WERI-Rb-1 (cell line): ENCODE data around the gene PRPF8.

ENCODE experiments used
- DNase-seq: peaks from one replicate; pipeline ENCODE4 v3.0.0-alpha.2; 2020
- H3K27ac ChIP-seq: fragments of 250-450 bp; sonication (Bioruptor Pico); 2 replicates; pipeline ENCODE4 v1.5.1; 2020; ENCODE audit warnings: mild to moderate bottlenecking, moderate library complexity
- H3K27me3 ChIP-seq: fragments of 250-450 bp; sonication (Bioruptor Pico); 2 replicates; pipeline ENCODE4 v1.5.1; 2021; ENCODE audit warnings: mild to moderate bottlenecking, low read depth, moderate library complexity; ENCODE audit not compliant: insufficient read depth, severe bottlenecking
- H3K36me3 ChIP-seq: fragments of 250-450 bp; sonication (Bioruptor Pico); 2 replicates; pipeline ENCODE4 v1.5.1; 2020; ENCODE audit warnings: mild to moderate bottlenecking, moderate library complexity
- H3K4me3 ChIP-seq: 2 replicates; pipeline ENCODE4 v1.5.1; 2011; ENCODE audit warnings: low read depth, mild to moderate bottlenecking, control low read depth, low read length
- H3K9me3 ChIP-seq: fragments of 250-450 bp; sonication (Bioruptor Pico); 2 replicates; pipeline ENCODE4 v1.5.1; 2021; ENCODE audit warnings: mild to moderate bottlenecking, moderate library complexity; ENCODE audit not compliant: severe bottlenecking
- TF ChIP-seq, protein P1 (sequence below): IDR thresholded peaks from 2 replicates; pipeline ENCODE4 v1.5.1; 2011; ENCODE audit warnings: low read depth, mild to moderate bottlenecking, control low read depth, inconsistent platforms, low read length

The PRPF8 gene

DNA sequence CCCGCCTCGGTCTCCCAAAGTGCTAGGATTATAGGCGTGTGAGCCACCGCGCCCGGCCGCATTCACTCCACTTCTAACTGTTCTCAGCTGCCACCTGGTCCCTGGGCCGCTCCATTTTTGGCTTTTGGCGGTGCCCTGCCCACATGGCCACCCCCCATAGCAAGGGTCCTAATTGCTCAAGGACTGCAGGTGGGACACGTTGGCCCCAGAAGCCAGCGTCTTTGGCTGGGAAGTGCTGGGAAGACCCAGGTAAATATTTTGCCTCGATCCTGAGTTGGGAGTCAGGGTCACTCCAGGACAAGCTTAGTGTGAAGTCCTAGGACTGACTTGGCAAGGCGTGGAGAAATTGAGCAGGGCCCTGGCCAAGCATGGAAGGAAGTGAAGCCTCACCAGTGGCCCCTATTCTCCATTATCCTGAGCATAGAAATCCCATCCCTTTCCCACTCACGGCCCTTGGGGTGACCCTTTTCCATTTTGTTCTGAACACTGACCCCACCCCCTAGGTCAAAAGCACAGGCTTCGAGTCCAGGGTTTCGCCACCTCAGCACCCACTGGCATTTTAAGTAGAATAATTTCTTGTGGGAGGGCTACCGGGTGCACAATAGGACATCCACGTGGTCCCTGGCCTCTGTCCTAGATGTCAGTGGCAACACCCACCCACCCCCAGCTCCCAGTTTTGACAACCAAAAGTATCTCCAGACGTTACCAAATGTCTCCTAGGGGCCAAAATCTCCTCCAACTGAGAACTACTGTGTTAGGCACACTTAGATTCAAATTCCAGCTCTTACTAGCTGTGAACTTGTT is 33.9 kb upstream of the PRPF8 start:
- no peak overlapping the region for H3K27ac ChIP-seq
- TF ChIP-seq, protein P1, sequence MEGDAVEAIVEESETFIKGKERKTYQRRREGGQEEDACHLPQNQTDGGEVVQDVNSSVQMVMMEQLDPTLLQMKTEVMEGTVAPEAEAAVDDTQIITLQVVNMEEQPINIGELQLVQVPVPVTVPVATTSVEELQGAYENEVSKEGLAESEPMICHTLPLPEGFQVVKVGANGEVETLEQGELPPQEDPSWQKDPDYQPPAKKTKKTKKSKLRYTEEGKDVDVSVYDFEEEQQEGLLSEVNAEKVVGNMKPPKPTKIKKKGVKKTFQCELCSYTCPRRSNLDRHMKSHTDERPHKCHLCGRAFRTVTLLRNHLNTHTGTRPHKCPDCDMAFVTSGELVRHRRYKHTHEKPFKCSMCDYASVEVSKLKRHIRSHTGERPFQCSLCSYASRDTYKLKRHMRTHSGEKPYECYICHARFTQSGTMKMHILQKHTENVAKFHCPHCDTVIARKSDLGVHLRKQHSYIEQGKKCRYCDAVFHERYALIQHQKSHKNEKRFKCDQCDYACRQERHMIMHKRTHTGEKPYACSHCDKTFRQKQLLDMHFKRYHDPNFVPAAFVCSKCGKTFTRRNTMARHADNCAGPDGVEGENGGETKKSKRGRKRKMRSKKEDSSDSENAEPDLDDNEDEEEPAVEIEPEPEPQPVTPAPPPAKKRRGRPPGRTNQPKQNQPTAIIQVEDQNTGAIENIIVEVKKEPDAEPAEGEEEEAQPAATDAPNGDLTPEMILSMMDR: no peak
- no peaks in the 10 kb centered on the region for H3K9me3 ChIP-seq
- no peak for DNase-seq
- H3K27me3 ChIP-seq: no peaks in the 10 kb centered on the region
- no peak overlapping the region for H3K4me3 ChIP-seq
- H3K36me3 ChIP-seq: no peaks in the 10 kb centered on the region

DNA sequence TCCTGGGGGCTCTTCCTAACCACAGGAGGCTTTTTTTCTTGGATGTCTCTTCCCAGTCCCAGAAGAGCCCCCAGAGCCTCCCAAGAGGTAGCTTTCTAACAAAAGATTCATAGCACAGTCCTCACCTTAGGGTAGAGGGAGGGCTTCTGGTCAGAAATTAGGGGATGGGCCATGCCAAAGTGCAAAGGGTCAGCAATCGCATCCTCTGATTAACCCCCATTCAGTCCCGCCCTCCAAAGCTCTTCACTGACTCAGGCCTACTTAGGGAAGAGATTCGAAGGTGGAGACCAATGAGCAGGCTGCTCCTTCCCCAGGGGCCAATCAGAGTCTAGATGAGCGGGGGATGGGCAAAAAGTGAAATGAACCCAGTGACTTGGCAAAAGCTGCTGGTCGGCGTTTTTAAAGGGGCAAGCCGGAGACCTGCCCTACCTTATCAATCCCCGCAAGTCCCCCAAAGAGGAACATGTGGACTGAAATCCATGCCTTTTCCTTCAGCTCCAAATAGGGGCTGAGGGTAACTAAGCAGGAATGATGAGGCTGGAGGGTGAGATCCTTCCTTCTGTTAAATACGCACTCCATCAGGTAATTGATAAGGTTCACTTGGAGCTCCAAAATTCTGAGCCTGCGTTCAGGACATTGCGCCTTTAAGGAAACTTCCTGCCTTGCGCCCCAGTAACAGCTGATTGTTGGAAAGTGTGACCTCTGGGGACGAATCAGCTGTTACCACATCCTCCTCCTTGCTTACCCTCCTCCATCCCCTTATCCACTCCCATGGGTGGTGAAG is 32.4 kb upstream of the PRPF8 start:
- H3K27me3 ChIP-seq: no peaks in the 10 kb centered on the region
- peak; percentile 95 for DNase-seq
- TF ChIP-seq, protein P1: no peak
- no peaks in the 10 kb centered on the region for H3K36me3 ChIP-seq
- H3K4me3 ChIP-seq: peak overlapping the region; percentile 81
- no peaks in the 10 kb centered on the region for H3K9me3 ChIP-seq
- H3K27ac ChIP-seq: peak overlapping the region; percentile 91

DNA sequence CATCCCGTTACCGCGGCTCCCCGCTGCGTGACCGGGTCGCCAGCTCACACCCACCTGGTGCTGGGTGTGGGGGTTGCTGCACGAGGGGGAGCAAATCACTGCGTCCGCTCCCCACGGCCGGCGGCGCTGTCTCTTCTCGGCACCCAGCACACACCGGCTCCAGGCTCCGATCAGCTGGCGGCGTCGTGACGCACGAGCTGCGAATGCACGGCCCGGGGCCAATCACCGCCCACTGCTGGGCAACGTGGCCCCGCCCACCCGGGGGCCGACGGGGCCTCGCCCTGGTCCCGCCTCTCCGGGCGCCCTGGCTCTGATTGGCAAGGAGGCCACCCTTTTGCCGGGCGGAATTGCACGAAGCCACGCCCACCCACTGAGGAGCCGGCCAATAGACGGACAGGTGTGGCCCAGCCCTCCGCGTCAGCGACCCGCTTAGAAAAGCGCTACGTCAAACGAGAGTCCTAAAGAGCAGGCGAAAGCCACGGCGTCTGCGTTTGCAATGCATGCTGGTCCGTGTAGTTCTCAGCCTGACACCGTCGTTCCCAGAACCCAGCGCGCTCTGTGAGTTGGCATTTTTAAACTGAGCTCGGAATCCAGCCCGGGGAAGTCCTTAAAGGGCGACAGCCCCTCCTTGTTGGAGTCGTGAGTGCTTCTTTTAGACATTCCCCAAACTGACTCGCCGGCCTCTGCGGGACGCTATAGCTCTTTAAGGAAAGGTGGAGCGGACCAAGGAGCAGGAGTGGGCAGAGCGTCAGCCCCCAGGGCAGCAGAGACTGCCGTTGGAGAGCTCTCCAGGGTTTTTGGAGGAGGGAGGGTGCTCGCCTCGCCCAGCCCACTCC is 31.6 kb upstream of the PRPF8 start:
- peak; percentile 100 for DNase-seq
- Histone ChIP-seq H3K4me3 (peak overlapping the region; percentile 81), H3K36me3 (no peaks in the 10 kb centered on the region), H3K9me3 (no peaks in the 10 kb centered on the region), H3K27me3 (no peaks in the 10 kb centered on the region), H3K27ac (peak overlapping the region; percentile 91)
- TF ChIP-seq, protein P1: 0 out of 2 replicates have a peak, but pooled peaks have one; percentile 8

DNA sequence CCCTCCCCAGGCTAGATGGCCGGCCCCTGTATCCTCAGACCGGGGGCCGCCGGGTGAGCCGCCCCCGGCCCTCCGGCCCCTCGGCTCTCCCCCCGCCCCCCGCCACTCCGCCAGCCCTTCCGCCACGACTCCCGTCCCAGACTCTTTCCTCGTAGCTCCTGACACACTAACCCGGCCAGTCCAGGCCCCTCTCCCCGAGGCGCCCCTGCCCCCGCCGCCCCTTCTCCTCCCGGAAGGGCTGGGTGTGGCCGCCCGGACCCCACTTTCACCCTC is 31.1 kb upstream of the PRPF8 start:
- H3K27ac ChIP-seq: no peak overlapping the region; the same call in 1 of the 2 replicates
- no peaks in the 10 kb centered on the region for H3K36me3 ChIP-seq

DNA sequence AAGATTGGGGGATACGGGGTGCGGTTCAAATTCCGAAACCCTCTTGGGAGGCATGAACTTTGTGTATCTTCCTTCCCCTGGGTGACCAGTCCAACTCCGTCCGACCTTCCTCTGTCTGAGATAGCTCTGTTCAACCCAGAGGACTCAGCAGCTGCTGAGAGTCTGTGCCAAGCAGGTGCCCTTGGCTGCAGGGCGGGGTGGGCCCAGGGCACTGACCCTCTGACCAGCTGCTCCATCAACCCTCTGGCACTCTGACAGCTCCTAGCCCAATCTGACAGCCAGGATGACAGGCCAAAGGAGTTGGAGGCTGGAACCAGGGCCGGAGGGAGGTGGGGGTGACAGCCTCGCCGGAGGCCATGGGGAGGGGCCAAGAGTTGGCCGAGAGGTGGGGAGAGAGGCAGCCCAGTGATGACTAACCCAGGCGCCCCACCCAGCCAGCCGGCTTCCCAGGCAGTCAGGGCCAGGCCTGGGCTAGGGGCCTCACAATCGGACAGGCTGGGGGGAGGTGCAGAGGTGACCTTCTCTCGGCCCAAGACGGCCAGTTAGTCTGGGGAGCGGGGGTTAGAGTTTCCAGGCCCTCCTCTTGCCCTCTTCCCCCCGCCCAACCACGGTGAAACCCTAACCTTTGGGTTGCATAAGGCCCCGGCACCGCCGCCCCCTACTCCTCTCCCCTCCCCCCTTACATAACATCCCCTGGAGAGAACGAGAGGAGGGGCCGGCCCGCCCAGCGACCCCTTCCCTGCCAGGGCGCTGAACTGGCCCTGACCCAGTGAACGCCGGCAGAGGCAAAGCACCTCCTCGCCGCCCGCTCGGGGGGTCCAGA is 30.5 kb upstream of the PRPF8 start:
- peak; percentile 39 for DNase-seq
- Histone ChIP-seq H3K36me3 (no peaks in the 10 kb centered on the region), H3K9me3 (no peaks in the 10 kb centered on the region), H3K27ac (no peak overlapping the region), H3K4me3 (peak overlapping the region; percentile 47), H3K27me3 (no peaks in the 10 kb centered on the region)
- TF ChIP-seq, protein P1: no peak

More for the DNA sequence above, 31.1 kb upstream of the PRPF8 start:
- Histone ChIP-seq H3K9me3 (no peaks in the 10 kb centered on the region), H3K27me3 (no peaks in the 10 kb centered on the region), H3K4me3 (peak overlapping the region; percentile 47)
- DNase-seq: no peak
- TF ChIP-seq, protein P1: no peak
